ENCODE measurements around the gene FAM53A. TPM values are rescaled to one million over a fixed set of nuclear protein-coding genes. Genes with fewer than 3 reads are reported as not detected.
"Not testable (repeated sequence)": the region's sequence is repeated elsewhere in the genome, so short reads cannot be mapped to it uniquely, and the experiment has no call there.

FAM53A gene
- total RNA-seq, 1 experiment from 2014 or later, result 1.7 TPM

GRCh38 chr4:1718095-1718850 lies 34.2 kb upstream of the FAM53A start:
- in situ Hi-C loops (cut with HindIII; ENCODE audit: low pct_unique_long_range_greater_than_20kb, low sequenced_read_pairs), result no loop called here
- DNase-seq (ENCODE audit: low read depth, low spot score), result no peak

- in situ Hi-C loops (cut with HindIII; ENCODE audit: low pct_unique_long_range_greater_than_20kb, low sequenced_read_pairs), result no loop called here
- no peak for DNase-seq (ENCODE audit: low read depth, low spot score)
Measured at GRCh38 chr4:1717129-1718094, 33.3 kb upstream of the FAM53A start.

- no peak for DNase-seq (ENCODE audit: low read depth, low spot score)
- in situ Hi-C loops (cut with HindIII; ENCODE audit: low pct_unique_long_range_greater_than_20kb, low sequenced_read_pairs), result no loop called here
Measured at GRCh38 chr4:1716065-1716945, 32.2 kb upstream of the FAM53A start.

GRCh38 chr4:1715002-1715758 lies 31.1 kb upstream of the FAM53A start:
- DNase-seq (ENCODE audit: low read depth, low spot score), result no peak
- in situ Hi-C loops (cut with HindIII; ENCODE audit: low pct_unique_long_range_greater_than_20kb, low sequenced_read_pairs), result no loop called here

- in situ Hi-C loops (cut with HindIII; ENCODE audit: low pct_unique_long_range_greater_than_20kb, low sequenced_read_pairs), result no loop called here
- peak; percentile 70 for DNase-seq (ENCODE audit: low read depth, low spot score)
Measured at GRCh38 chr4:1714303-1715001, 30.3 kb upstream of the FAM53A start.

GRCh38 chr4:1713003-1713851 lies 29.1 kb upstream of the FAM53A start:
- in situ Hi-C loops (cut with HindIII; ENCODE audit: low pct_unique_long_range_greater_than_20kb, low sequenced_read_pairs), result no loop called here
- DNase-seq (ENCODE audit: low read depth, low spot score), result no peak

- peak; percentile 92 for DNase-seq (ENCODE audit: low read depth, low spot score)
- in situ Hi-C loops (cut with HindIII; ENCODE audit: low pct_unique_long_range_greater_than_20kb, low sequenced_read_pairs), result no loop called here
Measured at GRCh38 chr4:1712216-1713002, 28.3 kb upstream of the FAM53A start, which contains the start of gene SLBP. SLBP (minus strand) TSS chr4:1712319; CDS start chr4:1712188, 131 bp downstream.

- in situ Hi-C loops (cut with HindIII; ENCODE audit: low pct_unique_long_range_greater_than_20kb, low sequenced_read_pairs), result no loop called here
- peak; percentile 38 for DNase-seq (ENCODE audit: low read depth, low spot score)
Measured at GRCh38 chr4:1711571-1712215, 27.6 kb upstream of the FAM53A start.

- in situ Hi-C loops (cut with HindIII; ENCODE audit: low pct_unique_long_range_greater_than_20kb, low sequenced_read_pairs), result no loop called here
Measured at GRCh38 chr4:1711055-1711570, 27.0 kb upstream of the FAM53A start.

GRCh38 chr4:1708581-1708980 lies 24.5 kb upstream of the FAM53A start:
- DNase-seq (ENCODE audit: low read depth, low spot score), result no peak

More at GRCh38 chr4:1711055-1711570, 27.0 kb upstream of the FAM53A start:
- DNase-seq (ENCODE audit: low read depth, low spot score), result no peak

GRCh38 chr4:1706358-1706757 lies 22.2 kb upstream of the FAM53A start:
- DNase-seq (ENCODE audit: low read depth, low spot score), result no peak

More at GRCh38 chr4:1708581-1708980, 24.5 kb upstream of the FAM53A start:
- in situ Hi-C loops (cut with HindIII; ENCODE audit: low pct_unique_long_range_greater_than_20kb, low sequenced_read_pairs), result no loop called here

GRCh38 chr4:1705732-1706131 lies 21.6 kb upstream of the FAM53A start:
- in situ Hi-C loops (cut with HindIII; ENCODE audit: low pct_unique_long_range_greater_than_20kb, low sequenced_read_pairs), result no loop called here
- no peak for DNase-seq (ENCODE audit: low read depth, low spot score)

More at GRCh38 chr4:1706358-1706757, 22.2 kb upstream of the FAM53A start:
- in situ Hi-C loops (cut with HindIII; ENCODE audit: low pct_unique_long_range_greater_than_20kb, low sequenced_read_pairs), result no loop called here

GRCh38 chr4:1703867-1704266 lies 19.8 kb upstream of the FAM53A start:
- DNase-seq (ENCODE audit: low read depth, low spot score), result no peak
- in situ Hi-C loops (cut with HindIII; ENCODE audit: low pct_unique_long_range_greater_than_20kb, low sequenced_read_pairs), result no loop called here

- in situ Hi-C loops (cut with HindIII; ENCODE audit: low pct_unique_long_range_greater_than_20kb, low sequenced_read_pairs); DNase-seq (ENCODE audit: low read depth, low spot score): not testable (repeated sequence)
Measured at GRCh38 chr4:1701671-1702070, 17.6 kb upstream of the FAM53A start.
